IMR-90 (cell line): Measurements from ENCODE around the gene EXD2. TPM values are rescaled to one million over a fixed set of nuclear protein-coding genes. Genes with fewer than 3 reads are reported as not detected.

Source experiments
- ATAC-seq: fragments of 200-7000 bp; cut with Tn5 transposase; 2 replicates; pipeline ENCODE4 v1.9.1; 2020; ENCODE audit warnings: low read depth, mild to moderate bottlenecking, moderate library complexity
- BruUV-seq: library from RNA; stranded (reverse); fragments of 400-500 nt; replicated peaks from 2 replicates; lab custom pipeline; 2021; lab: Mats Ljungman, UMichigan
- CTCF ChIA-PET: fragments of 300-600 bp; formaldehyde crosslinking; extraction: SDS; loops from one replicate; lab custom pipeline; 2021; ENCODE audit warnings: antibody characterized with exemption; lab: Yijun Ruan, JAX
- POLR2A ChIA-PET: fragments of 300-600 bp; sonication (Branson Sonifier 250); formaldehyde crosslinking; loops from one replicate; lab custom pipeline; 2022; ENCODE audit warnings: antibody characterized with exemption; ENCODE audit not compliant: unreplicated experiment; lab: Charles Lee
- DNase-seq: peaks from one replicate; pipeline ENCODE4 v3.0.0; 2013
- H2AFZ ChIP-seq: replicated peaks from 2 replicates; pipeline ENCODE3; 2013; ENCODE audit warnings: low read length, mild to moderate bottlenecking; ENCODE audit not compliant: poor library complexity
- H2AK5ac ChIP-seq: 2 replicates; pipeline ENCODE4 v1.6.1; 2013; ENCODE audit warnings: low read depth, low read length, inconsistent platforms
- H2AK9ac ChIP-seq: replicated peaks from 2 replicates; pipeline ENCODE3; 2013; ENCODE audit warnings: mild to moderate bottlenecking, low read depth, low read length, moderate library complexity; ENCODE audit not compliant: poor library complexity
- H2BK120ac ChIP-seq: 2 replicates; pipeline ENCODE4 v1.6.1; 2013; ENCODE audit warnings: low read depth, low read length, inconsistent platforms
- H2BK15ac ChIP-seq: 3 replicates; pipeline ENCODE4 v1.6.1; 2013; ENCODE audit warnings: low read depth, low read length, inconsistent platforms
- H2BK20ac ChIP-seq: 2 replicates; pipeline ENCODE4 v1.6.1; 2013; ENCODE audit warnings: low read depth, mild to moderate bottlenecking, inconsistent platforms, low read length, moderate library complexity
- H2BK5ac ChIP-seq: 2 replicates; pipeline ENCODE4 v1.6.1; 2013; ENCODE audit warnings: mild to moderate bottlenecking, low read depth, low read length, inconsistent platforms; ENCODE audit not compliant: poor library complexity, severe bottlenecking
- H3K14ac ChIP-seq: replicated peaks from 2 replicates; pipeline ENCODE4 v1.6.1; 2013; ENCODE audit warnings: low read depth, low read length, inconsistent platforms
- H3K18ac ChIP-seq: 2 replicates; pipeline ENCODE4 v1.6.1; 2013; ENCODE audit warnings: low read depth, low read length, control low read depth
- H3K23ac ChIP-seq: 2 replicates; pipeline ENCODE4 v1.6.1; 2013; ENCODE audit warnings: low read depth, low read length, inconsistent platforms
- H3K27ac ChIP-seq: 2 replicates; pipeline ENCODE4 v1.5.1; 2013; ENCODE audit warnings: mild to moderate bottlenecking, control low read depth, low read length; ENCODE audit not compliant: insufficient read depth
- H3K27me3 ChIP-seq: 2 replicates; pipeline ENCODE4 v1.6.1; 2013; ENCODE audit warnings: low read length; ENCODE audit not compliant: control insufficient read depth, insufficient read depth
- H3K36me3 ChIP-seq: 2 replicates; pipeline ENCODE4 v1.6.1; 2013; ENCODE audit warnings: low read length, mixed read lengths; ENCODE audit not compliant: control insufficient read depth, insufficient read depth
- H3K4ac ChIP-seq: 2 replicates; pipeline ENCODE4 v1.6.1; 2013; ENCODE audit warnings: low read depth, low read length, inconsistent platforms
- H3K4me1 ChIP-seq: 2 replicates; pipeline ENCODE4 v1.6.1; 2013; ENCODE audit warnings: low read length, mixed read lengths; ENCODE audit not compliant: control insufficient read depth, insufficient read depth
- H3K4me2 ChIP-seq: 2 replicates; pipeline ENCODE4 v1.6.1; 2013; ENCODE audit warnings: low read depth, mild to moderate bottlenecking, control low read depth, low read length, moderate library complexity
- H3K4me3 ChIP-seq: 2 replicates; pipeline ENCODE4 v1.5.1; 2013; ENCODE audit warnings: low read depth, mild to moderate bottlenecking, control low read depth, low read length, moderate library complexity; ENCODE audit not compliant: insufficient read depth
- H3K56ac ChIP-seq: 2 replicates; pipeline ENCODE4 v1.6.1; 2013; ENCODE audit warnings: low read length, inconsistent platforms; ENCODE audit not compliant: insufficient read depth; ENCODE audit errors: extremely low read depth
- H3K79me1 ChIP-seq, 2 experiments: 2 replicates each; pipeline ENCODE4 v1.6.1; 2013; ENCODE audit warnings: low read length in 2 of 2, inconsistent platforms in 1 of 2, low read depth in 1 of 2
- H3K9ac ChIP-seq: 2 replicates; pipeline ENCODE4 v1.6.1; 2013; ENCODE audit warnings: low read depth, low read length, control low read depth
- H3K9me1 ChIP-seq: 2 replicates; pipeline ENCODE4 v1.6.1; 2013; ENCODE audit warnings: low read length, inconsistent platforms; ENCODE audit not compliant: insufficient read depth
- H3K9me3 ChIP-seq: 2 replicates; pipeline ENCODE4 v1.6.1; 2013; ENCODE audit warnings: low read length; ENCODE audit not compliant: control insufficient read depth, insufficient read depth
- H4K20me1 ChIP-seq: 2 replicates; pipeline ENCODE4 v1.6.1; 2013; ENCODE audit warnings: low read length, inconsistent platforms; ENCODE audit not compliant: insufficient read depth
- H4K5ac ChIP-seq: 2 replicates; pipeline ENCODE4 v1.6.1; 2013; ENCODE audit warnings: mild to moderate bottlenecking, low read depth, low read length, control low read depth
- H4K8ac ChIP-seq, 2 experiments: 2 replicates each; pipeline ENCODE4 v1.6.1; 2013; ENCODE audit warnings: low read depth in 2 of 2, low read length in 2 of 2, control low read depth in 1 of 2, inconsistent platforms in 1 of 2
- H4K91ac ChIP-seq: 2 replicates; pipeline ENCODE4 v1.6.1; 2013; ENCODE audit warnings: low read depth, low read length, inconsistent platforms; ENCODE audit not compliant: insufficient read depth
- MAZ ChIP-seq: IDR thresholded peaks from 2 replicates; pipeline ENCODE4 v1.6.1; 2012; ENCODE audit warnings: low read depth, mild to moderate bottlenecking, low read length, improper control_type of control experiment, moderate library complexity, borderline replicate concordance
- MXI1 ChIP-seq: IDR thresholded peaks from 2 replicates; pipeline ENCODE4 v1.6.1; 2012; ENCODE audit warnings: low read depth, mild to moderate bottlenecking, low read length, moderate library complexity, borderline replicate concordance
- POLR2A ChIP-seq: IDR thresholded peaks from 2 replicates; pipeline ENCODE4 v1.6.1; 2012; ENCODE audit warnings: mild to moderate bottlenecking, low read depth, low read length
- RAD21 ChIP-seq: IDR thresholded peaks from 2 replicates; pipeline ENCODE4 v1.6.1; 2012; ENCODE audit warnings: low read length, improper control_type of control experiment
- RFX5 ChIP-seq: IDR thresholded peaks from 2 replicates; pipeline ENCODE4 v1.8.0; 2012; ENCODE audit warnings: low read depth, mild to moderate bottlenecking, low read length, moderate library complexity
- SMC3 ChIP-seq: fragments of 150-350 bp; IDR thresholded peaks from 2 replicates; pipeline ENCODE4 v1.6.1; 2016; ENCODE audit warnings: low read depth, mild to moderate bottlenecking, antibody characterized with exemption, low read length, moderate library complexity
- WGBS, 2 experiments: methylation state at CpG; one replicate each; pipeline versions ENCODE4 v1.1.5 to v1.1.7; 2013; ENCODE audit warnings: missing lambda C conversion rate in 2 of 2; ENCODE audit not compliant: insufficient read length in 1 of 2; ENCODE audit errors: extremely low coverage in 2 of 2; 5-methylcytosine and 5-hydroxymethylcytosine counted together
- dilution Hi-C: fragments of 300-500 bp; cut with HindIII; formaldehyde crosslinking; loops from one replicate; pipeline ENCODE4 v1.14.3; 2018; ENCODE audit warnings: low sequenced_read_pairs; ENCODE audit not compliant: unreplicated experiment
- in situ Hi-C: fragments of 300-500 bp; cut with MboI; formaldehyde crosslinking; loops from 3 replicates; pipeline ENCODE4 v1.14.3; 2019; ENCODE audit warnings: low sequenced_read_pairs, inconsistent platforms, mixed read lengths
- intact Hi-C: fragments of 100-400 bp; cut with micrococcal nuclease; formaldehyde crosslinking; loops from 2 replicates; pipeline ENCODE4 v1.10.0; 2022
- polyA plus RNA-seq, 3 experiments: library from polyadenylated mRNA; depleted of rRNA; stranded (reverse); fragments of >200 nt; gene quantifications; 2 replicates each; pipeline ENCODE4 v1.2.3, GENCODE V29; 2012; ENCODE audit warnings: low replicate concordance in 1 of 3
- total RNA-seq: library from RNA; depleted of rRNA; stranded (reverse); fragments of >200 nt; gene quantifications from 2 replicates; pipeline ENCODE4 v1.2.3, GENCODE V29; 2012

Gene EXD2
- total and polyA plus RNA-seq, 2 of the 4 experiments (the other 2 are of a cell fraction): 11.0 to 13.3 TPM

GRCh38 chr14:69260190-69260860, 69.0 kb downstream of the EXD2 start:
- Histone ChIP-seq H3K27ac (no peak overlapping the region), H3K9ac (peak overlapping the region; percentile 46; the same call in 1 of the 2 replicates), H2AFZ (peak overlapping the region; percentile 90), H3K79me1 (no peaks in the 10 kb centered on the region), H2AK5ac (no peak overlapping the region), H3K4ac (no peak overlapping the region), H2AK9ac (no peak overlapping the region), H3K23ac (no peak overlapping the region; the same call in 1 of the 2 replicates), H3K36me3 (no peaks in the 10 kb centered on the region), H4K91ac (no peak overlapping the region), H2BK15ac (no peak overlapping the region), H2BK20ac (no peak overlapping the region), H4K8ac (no peak overlapping the region), H2BK5ac (no peak overlapping the region), H3K4me3 (peak overlapping the region; percentile 57), H3K4me1 (peaks cover 2% of the 10 kb centered on the region; the same call in 1 of the 2 replicates), H2BK120ac (no peak overlapping the region), H3K4me2 (peak overlapping the region; percentile 94), H3K9me1 (peaks cover 7% of the 10 kb centered on the region; the same call in 1 of the 2 replicates), H3K56ac (no peak overlapping the region), H3K27me3 (peaks cover 62% of the 10 kb centered on the region), H3K14ac (no peak overlapping the region), H3K18ac (no peak overlapping the region), H4K5ac (no peak overlapping the region), H4K20me1 (peaks cover 8% of the 10 kb centered on the region), H3K9me3 (no peaks in the 10 kb centered on the region)
- dilution Hi-C loops: no loop called here
- peak; percentile 55 for ATAC-seq
- POLR2A ChIA-PET: no interaction called here
- CTCF ChIA-PET: interaction anchor here (1.4 to 1.8 kb wide), 3 partner anchors 11 to 27 kb away, joined by 5 to 6 read pairs (median 5); no protein-coding TSS in a partner anchor
- no TSS peak for BruUV-seq
- WGBS, 2 experiments: 1% methylated on average over 39 of the region's 78 CpGs; no CpG with 5 or more reads in 1 of the 2 experiments
- DNase-seq: peak; percentile 4
- intact Hi-C loops: loop anchor here (5.0 kb wide), 1 partner anchor 87 kb away; no protein-coding TSS in a partner anchor
- in situ Hi-C loops: loop anchor here (25.0 kb wide), 1 partner anchor 477 kb away; no protein-coding TSS in a partner anchor
- no peak for TF ChIP-seq SMC3
- TF ChIP-seq RFX5: no peak
- TF ChIP-seq MXI1: no peak
- no peak for TF ChIP-seq POLR2A
- no peak for TF ChIP-seq RAD21
- no peak for TF ChIP-seq MAZ
